Left lung (tissue), 10 donors: Measurements from ENCODE around the gene GSK3A. TPM values are rescaled to one million over a fixed set of nuclear protein-coding genes. Genes with fewer than 3 reads are reported as not detected.

Source experiments
- ATAC-seq: fragments of 200-7000 bp; cut with Tn5 transposase; one replicate; pipeline ENCODE4 v1.9.1; 2020; ENCODE audit warnings: moderate library complexity
- DNase-seq, 4 donors: peaks; one replicate each; pipeline ENCODE4 v3.0.0-alpha.2; 2013 to 2020
- H3K27ac ChIP-seq, 2 donors: fragments of 200-600 bp; sonication (generic) in 1 of 2; one replicate each; pipeline versions ENCODE4 v1.5.0 to v1.8.0; 2020 to 2021
- H3K27me3 ChIP-seq, 2 donors: fragments of 200-600 bp; sonication (generic) in 1 of 2; one replicate each; pipeline versions ENCODE4 v1.5.0 to v1.8.0; 2020 to 2021
- H3K36me3 ChIP-seq, 2 donors: fragments of 200-600 bp; sonication (generic) in 1 of 2; one replicate each; pipeline versions ENCODE4 v1.5.0 to v1.8.0; 2020 to 2021
- H3K4me1 ChIP-seq, 2 donors: fragments of 200-600 bp; one replicate each; pipeline ENCODE4 v1.8.0; 2021
- H3K4me3 ChIP-seq, 2 donors: fragments of 200-600 bp; sonication (generic) in 1 of 2; one replicate each; pipeline versions ENCODE4 v1.5.0 to v1.8.0; 2020 to 2021; ENCODE audit warnings: mild to moderate bottlenecking in 1 of 2
- H3K9me3 ChIP-seq, 2 donors: fragments of 200-600 bp; sonication (generic) in 1 of 2; one replicate each; pipeline versions ENCODE4 v1.5.0 to v1.8.0; 2020 to 2021
- CTCF ChIP-seq, 2 donors: fragments of 200-600 bp; sonication (generic) in 1 of 2; IDR thresholded peaks; one replicate each; pipeline versions ENCODE4 v1.5.0 to v1.8.0; 2021; ENCODE audit warnings: antibody characterized with exemption in 2 of 2
- intact Hi-C, 2 donors: fragments of 100-400 bp; cut with DNase I; formaldehyde crosslinking; loops; one replicate each; pipeline versions ENCODE4 v1.11.2 to v1.14.2; 2022
- polyA plus RNA-seq, 6 donors: library from polyadenylated mRNA; unstranded; fragments of 120-200 nt; gene quantifications; one replicate each; pipeline ENCODE4 v1.2.1, GENCODE V29; 2013; ENCODE audit not compliant: insufficient read length in 6 of 6
- total RNA-seq, 2 donors: library from RNA; stranded (reverse); fragmentation: NEBNext Ultra II Directional; extraction: Animal tissue kit (Norgen Biotek cat#: 25700); gene quantifications; one replicate each; pipeline ENCODE4 v1.2.1, GENCODE V29; 2021
- donor health status: DM: no; HTN: yes; CAD: no.
- donor health status: DM: no; HTN: no; CAD: no.

The GSK3A gene
- total and polyA plus RNA-seq, 8 donors = 33.4 to 67.4 (median 61.1) TPM

- Histone ChIP-seq H3K27me3 (no peaks in the 10 kb centered on the region), H3K27ac (peak overlapping the region; percentile 90), H3K9me3 (no peaks in the 10 kb centered on the region), H3K4me1 (peaks cover 20 to 49% of the 10 kb centered on the region in 2 donors), H3K4me3 (peak overlapping the region; percentile 61 to 80), H3K36me3 (peaks cover 0 to 19% of the 10 kb centered on the region in 2 donors)
- no peak for ATAC-seq
- TF ChIP-seq CTCF (IDR thresholded peaks at IDR 0.05) = no peak
- DNase-seq = peak in 1 of 4 donors; percentile 17
- intact Hi-C loops = no loop called here
Measured at GRCh38 chr19:42220751-42221097, 21.7 kb downstream of the GSK3A start.

GRCh38 chr19:42219812-42220750 is 22.3 kb downstream of the GSK3A start, which contains the start of gene ZNF526:
ZNF526 (plus strand) TSS chr19:42220312; CDS start chr19:42224404, 4,092 bp downstream.
- Histone ChIP-seq H3K27ac (peak within 1 kb of the TSS; percentile 90), H3K4me1 (peaks cover 21 to 55% of the 10 kb centered on the region in 2 donors), H3K4me3 (peak within 1 kb of the TSS; percentile 61 to 80), H3K27me3 (no peaks in the 10 kb centered on the region), H3K9me3 (no peaks in the 10 kb centered on the region), H3K36me3 (peaks cover 0 to 18% of the 10 kb centered on the region in 2 donors)
- intact Hi-C loops = no loop called here
- TF ChIP-seq CTCF (IDR thresholded peaks at IDR 0.05) = no peak
- ATAC-seq = peak; percentile 89
- DNase-seq = peak; percentile 97 to 99 (median 98)

- Histone ChIP-seq H3K9me3 (no peaks in the 10 kb centered on the region), H3K27ac (peak within 1 kb of the TSS; percentile 90 to 97), H3K27me3 (no peaks in the 10 kb centered on the region), H3K36me3 (peaks cover 5 to 28% of the 10 kb centered on the region in 2 donors), H3K4me1 (peaks cover 21 to 76% of the 10 kb centered on the region in 2 donors), H3K4me3 (peak within 1 kb of the TSS; percentile 72 to 99)
- ATAC-seq (peak; percentile 77), DNase-seq (peak; percentile 88 to 99 (median 97))
- intact Hi-C loops = no loop called here
- no peak for TF ChIP-seq CTCF (IDR thresholded peaks at IDR 0.05)
Measured at GRCh38 chr19:42217520-42218437, 24.6 kb downstream of the GSK3A start, which contains the start of gene DEDD2. DEDD2 (minus strand) TSS chr19:42217677; CDS start chr19:42217007, 670 bp downstream.

- no peak for TF ChIP-seq CTCF (IDR thresholded peaks at IDR 0.05)
- no peaks in the 10 kb centered on the region for H3K9me3 ChIP-seq
- DNase-seq (peak; percentile 19 to 89 (median 49)), ATAC-seq (peak; percentile 28)
- peaks cover 21 to 80% of the 10 kb centered on the region in 2 donors for H3K4me1 ChIP-seq
- peaks cover 5 to 37% of the 10 kb centered on the region in 2 donors for H3K36me3 ChIP-seq
- no peaks in the 10 kb centered on the region for H3K27me3 ChIP-seq
- intact Hi-C loops = no loop called here
- H3K4me3 ChIP-seq = peak overlapping the region; percentile 72 to 99
- H3K27ac ChIP-seq = peak overlapping the region; percentile 90 to 97
Measured at GRCh38 chr19:42216653-42217519, 25.5 kb downstream of the GSK3A start.
